ENCODE data around the gene AQP12A. TPM values are rescaled to one million over a fixed set of nuclear protein-coding genes. Genes with fewer than 3 reads are reported as not detected.

The AQP12A gene
- total RNA-seq, 2 experiments from 2014 or later: not detected

DNA sequence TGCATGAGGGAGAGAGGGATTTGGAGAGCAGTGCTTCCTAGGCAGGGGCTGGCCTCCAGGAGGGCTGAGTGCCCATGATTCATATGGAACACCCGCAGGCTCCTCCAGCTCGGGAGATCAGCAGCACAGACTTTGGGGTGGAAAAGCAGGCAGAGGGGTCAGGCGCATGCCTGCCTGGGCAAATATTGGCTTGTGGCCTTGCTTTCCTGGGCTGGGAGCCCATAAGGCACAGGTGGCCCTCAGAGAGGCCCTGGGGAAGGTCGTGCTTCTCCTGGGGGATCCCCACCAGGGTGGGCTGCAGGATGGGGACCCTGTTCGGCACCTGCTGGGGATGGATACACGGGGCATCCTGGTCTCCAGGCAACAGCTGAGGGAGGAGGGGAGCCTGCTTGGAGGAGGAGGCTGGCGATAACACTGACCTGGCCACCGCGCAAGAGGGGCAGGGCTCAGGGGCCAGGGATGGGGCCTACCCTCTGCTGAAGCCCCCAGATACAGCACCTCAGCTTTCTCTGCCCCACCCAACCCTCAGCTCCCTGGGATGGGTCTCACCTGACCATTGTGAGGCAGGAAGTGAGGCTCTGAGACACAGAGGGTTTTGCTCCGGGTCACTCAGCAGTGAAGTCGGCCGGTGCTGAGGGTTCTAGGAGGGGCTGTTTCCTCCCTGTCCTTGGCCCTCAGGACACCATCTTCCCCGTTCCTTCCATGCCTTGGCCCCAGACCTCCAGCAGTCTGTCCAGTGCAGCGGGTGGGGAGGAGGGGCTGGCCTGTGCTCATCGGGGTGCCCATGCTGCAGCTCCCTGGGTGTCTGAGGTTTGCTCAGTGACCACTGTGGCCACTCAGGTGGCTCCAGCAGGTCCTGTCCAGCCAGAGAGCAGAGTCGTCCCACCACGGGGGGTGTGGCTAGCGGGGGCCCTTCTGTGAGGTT lies 12.0 kb downstream of the AQP12A start:
- Mint-ChIP-seq H3K4me3 (no peak overlapping the region), H3K9me3 (no peaks in the 10 kb centered on the region), H3K36me3 (ENCODE audit: low read depth) (no peaks in the 10 kb centered on the region), H3K4me1 (ENCODE audit: low read depth) (peaks cover 12% of the 10 kb centered on the region), H3K27ac (no peak overlapping the region), H3K27me3 (peaks cover 20% of the 10 kb centered on the region)
- no peaks in the 10 kb centered on the region for H3K36me3 ChIP-seq (ENCODE audit: insufficient read depth, low read length)
- H3K4me1 ChIP-seq (ENCODE audit: insufficient read depth, low read length): peaks cover 20% of the 10 kb centered on the region
- H3K27me3 ChIP-seq (ENCODE audit: control insufficient read depth in 1 of 2, insufficient read depth in 2 of 2, low read length in 2 of 2): no peaks in the 10 kb centered on the region
- peak in 1 of 14 experiments; percentile 6 for DNase-seq
- H3K9me3 ChIP-seq (ENCODE audit: control insufficient read depth in 1 of 2, insufficient read depth in 1 of 2, low read length in 2 of 2): no peaks in the 10 kb centered on the region
- H3K27ac ChIP-seq (ENCODE audit: low read depth in 1 of 2, low read length in 2 of 2): no peak overlapping the region
- ChIA-PET POLR2A (interaction anchor here (1.2 kb wide), 3 partner anchors 117 to 143 kb away, joined by 3 to 8 read pairs (median 6); partner anchors contain the start of genes CAPN10, DUSP28 and RNPEPL1), CTCF (no interaction called here)
- TF ChIP-seq, protein P1, sequence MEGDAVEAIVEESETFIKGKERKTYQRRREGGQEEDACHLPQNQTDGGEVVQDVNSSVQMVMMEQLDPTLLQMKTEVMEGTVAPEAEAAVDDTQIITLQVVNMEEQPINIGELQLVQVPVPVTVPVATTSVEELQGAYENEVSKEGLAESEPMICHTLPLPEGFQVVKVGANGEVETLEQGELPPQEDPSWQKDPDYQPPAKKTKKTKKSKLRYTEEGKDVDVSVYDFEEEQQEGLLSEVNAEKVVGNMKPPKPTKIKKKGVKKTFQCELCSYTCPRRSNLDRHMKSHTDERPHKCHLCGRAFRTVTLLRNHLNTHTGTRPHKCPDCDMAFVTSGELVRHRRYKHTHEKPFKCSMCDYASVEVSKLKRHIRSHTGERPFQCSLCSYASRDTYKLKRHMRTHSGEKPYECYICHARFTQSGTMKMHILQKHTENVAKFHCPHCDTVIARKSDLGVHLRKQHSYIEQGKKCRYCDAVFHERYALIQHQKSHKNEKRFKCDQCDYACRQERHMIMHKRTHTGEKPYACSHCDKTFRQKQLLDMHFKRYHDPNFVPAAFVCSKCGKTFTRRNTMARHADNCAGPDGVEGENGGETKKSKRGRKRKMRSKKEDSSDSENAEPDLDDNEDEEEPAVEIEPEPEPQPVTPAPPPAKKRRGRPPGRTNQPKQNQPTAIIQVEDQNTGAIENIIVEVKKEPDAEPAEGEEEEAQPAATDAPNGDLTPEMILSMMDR (IDR thresholded peaks at IDR 0.05): no peak
- no peak for ATAC-seq (ENCODE audit: poor library complexity)
- H3K4me3 ChIP-seq (ENCODE audit: low read length): no peak overlapping the region
- intact Hi-C loops (cut with DNase I, micrococcal nuclease): loop anchor here in 1 of 2 experiments (10.0 kb wide), 1 partner anchor 189 kb away; no protein-coding TSS in a partner anchor

DNA sequence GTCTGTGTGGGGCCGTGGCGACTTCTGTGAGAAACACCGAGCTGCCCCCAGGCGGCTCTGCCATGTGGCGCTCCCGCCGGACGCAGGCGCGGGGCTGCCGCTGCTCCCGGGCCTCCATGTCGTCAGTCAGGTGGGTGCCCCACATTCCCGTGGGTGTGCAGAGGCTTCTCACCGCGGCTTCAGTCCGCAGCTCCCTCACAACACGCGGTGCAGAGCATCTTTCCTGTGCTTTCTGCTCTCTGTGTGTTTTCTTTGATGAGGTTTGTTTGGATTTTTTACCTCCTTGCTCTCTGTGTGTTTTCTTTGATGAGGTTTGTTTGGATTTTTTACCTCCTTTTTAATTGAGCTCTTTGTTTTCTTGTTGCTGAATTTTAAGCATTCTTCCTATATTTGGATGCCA lies 13.0 kb downstream of the AQP12A start:
- Histone ChIP-seq H3K4me3 (ENCODE audit: low read length) (no peak overlapping the region), H3K36me3 (ENCODE audit: insufficient read depth, low read length) (no peaks in the 10 kb centered on the region), H3K27me3 (ENCODE audit: control insufficient read depth in 1 of 2, insufficient read depth in 2 of 2, low read length in 2 of 2) (no peaks in the 10 kb centered on the region), H3K9me3 (ENCODE audit: control insufficient read depth in 1 of 2, insufficient read depth in 1 of 2, low read length in 2 of 2) (no peaks in the 10 kb centered on the region), H3K4me1 (ENCODE audit: insufficient read depth, low read length) (peaks cover 20% of the 10 kb centered on the region), H3K27ac (ENCODE audit: low read depth in 1 of 2, low read length in 2 of 2) (no peak overlapping the region)
- peak in 7 of 14 experiments; percentile 9 to 64 (median 32) for DNase-seq
- no peaks in the 10 kb centered on the region for H3K36me3 Mint-ChIP-seq (ENCODE audit: low read depth)
- no peaks in the 10 kb centered on the region for H3K9me3 Mint-ChIP-seq
- POLR2A ChIA-PET: interaction anchor here (0.9 to 1.2 kb wide), 4 partner anchors 82 to 144 kb away, joined by 3 to 8 read pairs (median 4); partner anchors contain the start of genes CAPN10, DUSP28 and RNPEPL1
- H3K27me3 Mint-ChIP-seq: peaks cover 20% of the 10 kb centered on the region
- intact Hi-C loops (cut with DNase I, micrococcal nuclease): loop anchor here in 1 of 2 experiments (10.0 kb wide), 1 partner anchor 190 kb away; no protein-coding TSS in a partner anchor
- CTCF ChIA-PET: no interaction called here
- peak; percentile 54 for ATAC-seq (ENCODE audit: poor library complexity)
- peaks cover 12% of the 10 kb centered on the region for H3K4me1 Mint-ChIP-seq (ENCODE audit: low read depth)
- no peak overlapping the region for H3K27ac Mint-ChIP-seq
- TF ChIP-seq, protein P1 (IDR thresholded peaks at IDR 0.05): no peak
- H3K4me3 Mint-ChIP-seq: no peak overlapping the region

DNA sequence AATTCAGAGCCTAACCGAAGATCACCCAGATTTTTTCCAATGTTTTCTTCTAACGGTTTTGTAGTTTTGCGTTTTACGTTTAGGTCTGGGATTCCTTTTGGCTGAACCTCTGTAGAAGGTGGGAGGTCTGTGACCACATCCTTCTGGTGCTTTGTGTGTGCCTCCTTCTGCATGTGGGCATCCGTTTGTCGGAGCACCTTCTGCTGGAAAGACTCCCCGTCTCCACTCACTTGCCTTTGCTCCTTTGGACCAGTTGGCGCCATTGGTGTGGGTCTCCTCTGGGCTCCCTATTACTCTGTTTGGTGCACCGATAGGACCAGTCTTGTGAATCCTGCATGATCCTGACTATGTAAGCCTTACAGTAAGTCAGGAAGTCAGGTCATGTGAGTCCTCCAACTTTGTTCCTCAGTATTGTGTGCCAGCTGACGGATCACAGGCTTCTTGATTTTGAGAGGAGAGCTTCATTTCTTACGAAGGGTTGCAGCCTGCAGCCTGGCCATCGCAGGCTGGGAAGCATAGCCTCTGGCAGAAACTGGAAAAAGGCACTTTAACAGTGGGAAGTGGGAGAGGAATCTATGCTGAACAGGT lies 13.6 kb downstream of the AQP12A start:
- Mint-ChIP-seq H3K9me3 (no peaks in the 10 kb centered on the region), H3K27ac (no peak overlapping the region), H3K36me3 (ENCODE audit: low read depth) (no peaks in the 10 kb centered on the region), H3K4me1 (ENCODE audit: low read depth) (peaks cover 12% of the 10 kb centered on the region), H3K4me3 (no peak overlapping the region), H3K27me3 (peaks cover 20% of the 10 kb centered on the region)
- intact Hi-C loops (cut with DNase I, micrococcal nuclease): loop anchor here in 1 of 2 experiments (10.0 kb wide), 1 partner anchor 190 kb away; no protein-coding TSS in a partner anchor
- DNase-seq: peak in 3 of 14 experiments; percentile 21 to 36 (median 25)
- no peak for ATAC-seq (ENCODE audit: poor library complexity)
- Histone ChIP-seq H3K9me3 (ENCODE audit: control insufficient read depth in 1 of 2, insufficient read depth in 1 of 2, low read length in 2 of 2) (no peaks in the 10 kb centered on the region), H3K27ac (ENCODE audit: low read depth in 1 of 2, low read length in 2 of 2) (no peak overlapping the region), H3K36me3 (ENCODE audit: insufficient read depth, low read length) (no peaks in the 10 kb centered on the region), H3K27me3 (ENCODE audit: control insufficient read depth in 1 of 2, insufficient read depth in 2 of 2, low read length in 2 of 2) (no peaks in the 10 kb centered on the region), H3K4me1 (ENCODE audit: insufficient read depth, low read length) (peaks cover 20% of the 10 kb centered on the region), H3K4me3 (ENCODE audit: low read length) (no peak overlapping the region)
- ChIA-PET CTCF (no interaction called here), POLR2A (interaction anchor here (0.9 to 1.2 kb wide), 4 partner anchors 82 to 144 kb away, joined by 3 to 8 read pairs (median 4); partner anchors contain the start of genes CAPN10, DUSP28 and RNPEPL1)
- TF ChIP-seq, protein P1 (IDR thresholded peaks at IDR 0.05): no peak
